GM12878 (cell line): Measurements from ENCODE around the gene ALKBH8.
"Not testable (repeated sequence)": the region's sequence is repeated elsewhere in the genome, so short reads cannot be mapped to it uniquely, and the experiment has no call there.

Experiments
- BHLHE40 ChIP-seq, 2 experiments: fragments of 450-650 bp in 1 of 2; IDR thresholded peaks; 2 replicates each; pipeline ENCODE4 v1.6.1; 2011 to 2017; ENCODE audit warnings: low read depth in 2 of 2, borderline replicate concordance in 1 of 2, improper control_type of control experiment in 1 of 2, low read length in 1 of 2, mild to moderate bottlenecking in 1 of 2
- EZH2 ChIP-seq: IDR thresholded peaks from 2 replicates; pipeline ENCODE4 v1.6.1; 2012; ENCODE audit warnings: low read depth, mild to moderate bottlenecking, control low read depth, inconsistent platforms, low read length, borderline replicate concordance; ENCODE audit not compliant: control insufficient read depth
- GABPA ChIP-seq: IDR thresholded peaks from 2 replicates; pipeline ENCODE4 v1.6.1; 2014; ENCODE audit warnings: antibody characterized with exemption, low read depth, mild to moderate bottlenecking, inconsistent platforms
- JUNB ChIP-seq: IDR thresholded peaks from 2 replicates; pipeline ENCODE4 v1.6.1; 2016; ENCODE audit warnings: antibody characterized with exemption, mild to moderate bottlenecking
- KDM1A ChIP-seq: fragments of 200-600 bp; sonication (generic); IDR thresholded peaks from 2 replicates; pipeline ENCODE4 v1.6.1; 2016; ENCODE audit warnings: borderline replicate concordance
- MXI1 ChIP-seq: fragments of 150-350 bp; IDR thresholded peaks from 2 replicates; pipeline ENCODE4 v1.6.1; 2011; ENCODE audit warnings: low read depth, mild to moderate bottlenecking, inconsistent platforms, low read length, improper control_type of control experiment
- POLR2A ChIP-seq: IDR thresholded peaks from 2 replicates; pipeline ENCODE4 v1.6.1; 2011; ENCODE audit warnings: low read depth, mild to moderate bottlenecking, low read length
- POLR2AphosphoS5 ChIP-seq: IDR thresholded peaks from 2 replicates; pipeline ENCODE4 v1.6.1; 2011; ENCODE audit warnings: mild to moderate bottlenecking, low read length, inconsistent platforms
- SIN3A ChIP-seq: IDR thresholded peaks from 2 replicates; pipeline ENCODE4 v1.6.1; 2012; ENCODE audit warnings: low read depth, low read length, improper control_type of control experiment
- ZNF207 ChIP-seq: fragments of 450-650 bp; IDR thresholded peaks from 2 replicates; pipeline ENCODE4 v1.6.1; 2014; ENCODE audit warnings: antibody characterized with exemption, mild to moderate bottlenecking, borderline replicate concordance
- ZNF274 ChIP-seq: IDR thresholded peaks from one replicate; pipeline ENCODE4 v1.8.0; 2011; ENCODE audit not compliant: insufficient read length, insufficient read depth
- TF ChIP-seq, protein P1 (sequence below), 3 experiments: IDR thresholded peaks in 2 of 3; conservative IDR thresholded peaks in 1 of 3; 2 replicates each; pipeline ENCODE4 v1.5.1; 2011; ENCODE audit warnings: low read depth in 3 of 3, low read length in 3 of 3, mild to moderate bottlenecking in 3 of 3, control low read depth in 2 of 3, moderate library complexity in 2 of 3, inconsistent platforms in 1 of 3, mixed read lengths in 1 of 3; ENCODE audit not compliant: control insufficient read depth in 2 of 3, insufficient read depth in 1 of 3; ENCODE audit errors: extremely low read depth in 1 of 3
- TF ChIP-seq, protein P2 (sequence below): IDR thresholded peaks from 2 replicates; pipeline ENCODE4 v1.6.1; 2011; ENCODE audit warnings: low read depth, mild to moderate bottlenecking, low read length, moderate library complexity, borderline replicate concordance; ENCODE audit errors: extremely low read depth
- TF ChIP-seq, protein P3 (sequence below): fragments of 450-650 bp; formaldehyde crosslinking; IDR thresholded peaks from 2 replicates; pipeline ENCODE4 v1.4.0; 2022; ENCODE audit warnings: mild to moderate bottlenecking, moderate library complexity

DNA sequence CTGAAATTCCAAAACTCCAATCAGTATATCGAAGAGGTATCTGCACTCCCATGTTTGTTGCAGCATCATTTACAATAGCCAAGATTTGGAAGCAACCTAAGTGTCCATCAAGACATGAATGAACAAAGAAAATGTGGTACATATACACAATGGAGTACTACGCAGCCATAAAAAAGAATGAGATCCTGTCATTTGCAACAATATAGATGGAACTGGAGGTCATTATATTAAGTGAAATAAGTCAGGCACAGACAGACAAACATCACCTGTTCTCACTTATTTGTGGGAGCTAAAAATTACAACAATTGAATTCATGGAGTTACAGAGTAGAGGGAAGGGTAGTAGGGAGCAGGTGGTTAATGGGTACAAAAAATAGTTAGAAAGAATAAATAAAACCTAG, 13.6 kb upstream of the ALKBH8 start:
- TF ChIP-seq, protein P1, sequence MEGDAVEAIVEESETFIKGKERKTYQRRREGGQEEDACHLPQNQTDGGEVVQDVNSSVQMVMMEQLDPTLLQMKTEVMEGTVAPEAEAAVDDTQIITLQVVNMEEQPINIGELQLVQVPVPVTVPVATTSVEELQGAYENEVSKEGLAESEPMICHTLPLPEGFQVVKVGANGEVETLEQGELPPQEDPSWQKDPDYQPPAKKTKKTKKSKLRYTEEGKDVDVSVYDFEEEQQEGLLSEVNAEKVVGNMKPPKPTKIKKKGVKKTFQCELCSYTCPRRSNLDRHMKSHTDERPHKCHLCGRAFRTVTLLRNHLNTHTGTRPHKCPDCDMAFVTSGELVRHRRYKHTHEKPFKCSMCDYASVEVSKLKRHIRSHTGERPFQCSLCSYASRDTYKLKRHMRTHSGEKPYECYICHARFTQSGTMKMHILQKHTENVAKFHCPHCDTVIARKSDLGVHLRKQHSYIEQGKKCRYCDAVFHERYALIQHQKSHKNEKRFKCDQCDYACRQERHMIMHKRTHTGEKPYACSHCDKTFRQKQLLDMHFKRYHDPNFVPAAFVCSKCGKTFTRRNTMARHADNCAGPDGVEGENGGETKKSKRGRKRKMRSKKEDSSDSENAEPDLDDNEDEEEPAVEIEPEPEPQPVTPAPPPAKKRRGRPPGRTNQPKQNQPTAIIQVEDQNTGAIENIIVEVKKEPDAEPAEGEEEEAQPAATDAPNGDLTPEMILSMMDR (IDR thresholded peaks at IDR 0.05 in 2 of 3, conservative IDR thresholded peaks at IDR 0.05 in 1 of 3; ENCODE audit: control insufficient read depth in 2 of 3, extremely low read depth in 1 of 3, insufficient read depth in 1 of 3, low read depth in 3 of 3, low read length in 3 of 3), result not testable (repeated sequence)
- not testable (repeated sequence) for TF ChIP-seq MXI1; KDM1A; GABPA; ZNF207; EZH2; POLR2AphosphoS5; POLR2A; ZNF274; SIN3A; JUNB; BHLHE40 (IDR thresholded peaks at IDR 0.05; ENCODE audit: borderline replicate concordance in 1 of 2, low read depth in 2 of 2, low read length in 1 of 2)
- TF ChIP-seq, protein P2, sequence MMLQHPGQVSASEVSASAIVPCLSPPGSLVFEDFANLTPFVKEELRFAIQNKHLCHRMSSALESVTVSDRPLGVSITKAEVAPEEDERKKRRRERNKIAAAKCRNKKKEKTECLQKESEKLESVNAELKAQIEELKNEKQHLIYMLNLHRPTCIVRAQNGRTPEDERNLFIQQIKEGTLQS, result not testable (repeated sequence)
- TF ChIP-seq, protein P3, sequence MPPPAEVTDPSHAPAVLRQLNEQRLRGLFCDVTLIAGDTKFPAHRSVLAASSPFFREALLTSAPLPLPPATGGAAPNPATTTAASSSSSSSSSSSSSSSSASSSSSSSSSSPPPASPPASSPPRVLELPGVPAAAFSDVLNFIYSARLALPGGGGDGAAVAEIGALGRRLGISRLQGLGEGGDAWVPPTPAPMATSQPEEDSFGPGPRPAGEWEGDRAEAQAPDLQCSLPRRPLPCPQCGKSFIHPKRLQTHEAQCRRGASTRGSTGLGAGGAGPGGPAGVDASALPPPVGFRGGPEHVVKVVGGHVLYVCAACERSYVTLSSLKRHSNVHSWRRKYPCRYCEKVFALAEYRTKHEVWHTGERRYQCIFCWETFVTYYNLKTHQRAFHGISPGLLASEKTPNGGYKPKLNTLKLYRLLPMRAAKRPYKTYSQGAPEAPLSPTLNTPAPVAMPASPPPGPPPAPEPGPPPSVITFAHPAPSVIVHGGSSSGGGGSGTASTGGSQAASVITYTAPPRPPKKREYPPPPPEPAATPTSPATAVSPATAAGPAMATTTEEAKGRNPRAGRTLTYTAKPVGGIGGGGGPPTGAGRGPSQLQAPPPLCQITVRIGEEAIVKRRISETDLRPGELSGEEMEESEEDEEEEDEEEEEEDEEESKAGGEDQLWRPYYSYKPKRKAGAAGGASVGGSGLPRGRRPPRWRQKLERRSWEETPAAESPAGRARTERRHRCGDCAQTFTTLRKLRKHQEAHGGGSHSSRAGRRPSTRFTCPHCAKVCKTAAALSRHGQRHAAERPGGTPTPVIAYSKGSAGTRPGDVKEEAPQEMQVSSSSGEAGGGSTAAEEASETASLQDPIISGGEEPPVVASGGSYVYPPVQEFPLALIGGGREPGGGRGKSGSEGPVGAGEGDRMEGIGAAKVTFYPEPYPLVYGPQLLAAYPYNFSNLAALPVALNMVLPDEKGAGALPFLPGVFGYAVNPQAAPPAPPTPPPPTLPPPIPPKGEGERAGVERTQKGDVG (CRISPR knock-in tag), result not testable (repeated sequence)
